ENCODE data around the gene BLTP3A.
"Not testable (repeated sequence)": the region's sequence is repeated elsewhere in the genome, so short reads cannot be mapped to it uniquely, and the experiment has no call there.

BLTP3A gene

DNA sequence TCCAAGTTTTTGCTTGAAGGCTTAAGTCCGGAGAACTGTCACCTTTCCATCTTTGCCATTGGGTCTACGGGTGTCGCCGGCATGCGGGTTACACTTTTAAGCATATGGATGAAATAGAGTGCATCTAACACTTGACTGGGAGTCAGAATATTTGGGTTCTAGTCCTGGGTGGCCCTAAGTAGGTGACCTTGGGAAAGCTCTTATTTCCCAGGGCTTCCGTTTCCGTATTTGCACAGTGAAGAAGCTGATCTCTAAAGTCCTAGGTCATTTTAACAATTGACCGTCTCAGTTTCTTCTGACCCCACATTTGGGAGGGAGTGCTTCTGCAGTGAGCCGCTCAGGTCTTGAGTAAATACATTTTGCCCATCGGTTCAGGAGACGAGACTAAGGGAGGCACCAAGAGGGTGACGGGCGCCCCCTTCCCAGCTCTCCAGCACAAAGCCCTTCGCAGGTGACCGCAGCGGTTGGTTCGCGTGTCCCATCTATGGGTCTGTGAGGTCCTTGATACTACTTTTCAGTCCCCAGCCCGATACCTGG, 651 bp upstream of the BLTP3A start:
- peak; percentile 32 for DNase-seq (ENCODE audit: low spot score)

DNA sequence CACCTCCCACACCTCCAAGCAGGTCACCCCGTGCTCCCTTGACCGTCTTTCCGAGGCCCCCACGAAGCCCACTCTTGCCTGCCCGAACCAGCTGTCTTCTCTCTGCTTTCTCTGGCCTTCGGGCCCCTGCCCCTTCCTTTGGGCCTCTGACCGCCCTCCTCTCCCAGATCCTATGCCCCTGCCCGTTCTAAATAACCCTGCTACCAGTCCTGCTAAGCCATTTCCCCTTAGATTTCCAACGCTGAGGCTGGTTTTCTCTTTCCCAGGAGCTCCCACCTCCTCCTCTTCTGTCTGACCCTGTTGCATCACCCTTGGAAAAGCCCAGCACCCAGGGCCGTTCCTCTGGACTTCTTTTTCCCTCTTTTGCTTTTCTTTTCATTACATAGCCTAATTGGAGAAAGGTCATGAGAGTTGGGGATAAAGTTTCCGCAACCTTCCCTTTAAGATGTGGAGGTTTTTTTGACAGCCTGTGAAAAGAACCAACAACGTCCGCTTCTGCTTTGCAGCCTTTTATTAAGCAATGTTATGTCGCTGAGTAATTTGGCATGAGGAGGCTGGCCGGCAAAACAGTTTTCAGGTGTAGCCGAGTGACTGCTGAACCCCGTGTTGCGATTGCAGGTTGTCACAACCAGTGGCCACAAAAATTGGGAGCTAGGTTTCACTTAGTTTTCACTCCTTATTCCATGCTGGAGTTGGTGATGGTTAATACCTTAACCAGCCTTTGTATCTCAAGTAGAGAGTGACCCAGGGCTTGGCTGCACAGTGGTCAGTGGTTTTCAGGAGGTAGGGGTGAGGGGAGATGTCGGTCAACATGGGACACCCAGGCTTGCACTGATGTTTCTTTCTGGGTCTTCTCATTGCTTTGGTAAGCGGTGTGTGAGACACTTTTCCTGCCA, 970 bp downstream of the BLTP3A start:
- peak; percentile 3 for DNase-seq (ENCODE audit: low spot score)

DNA sequence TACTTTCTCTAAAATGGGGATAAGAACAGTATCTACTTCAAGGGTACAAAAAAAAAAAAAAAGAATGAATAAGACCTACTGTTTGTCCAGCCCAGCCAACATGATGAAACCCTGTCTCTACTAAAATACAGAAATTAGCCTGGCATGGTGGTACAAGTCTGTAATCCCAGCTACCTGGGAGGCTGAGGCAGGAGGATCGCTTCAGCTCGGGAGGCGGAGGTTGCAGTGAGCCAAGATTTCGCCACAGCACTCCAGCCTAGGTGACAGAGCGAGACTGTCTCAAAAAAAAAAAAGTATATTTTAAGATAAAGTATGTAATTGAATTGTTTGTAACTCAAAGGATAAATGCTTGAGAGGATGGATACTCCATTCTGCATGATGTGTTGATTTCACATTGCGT, 2.0 kb downstream of the BLTP3A start:
- no peak for DNase-seq (ENCODE audit: low spot score)

DNA sequence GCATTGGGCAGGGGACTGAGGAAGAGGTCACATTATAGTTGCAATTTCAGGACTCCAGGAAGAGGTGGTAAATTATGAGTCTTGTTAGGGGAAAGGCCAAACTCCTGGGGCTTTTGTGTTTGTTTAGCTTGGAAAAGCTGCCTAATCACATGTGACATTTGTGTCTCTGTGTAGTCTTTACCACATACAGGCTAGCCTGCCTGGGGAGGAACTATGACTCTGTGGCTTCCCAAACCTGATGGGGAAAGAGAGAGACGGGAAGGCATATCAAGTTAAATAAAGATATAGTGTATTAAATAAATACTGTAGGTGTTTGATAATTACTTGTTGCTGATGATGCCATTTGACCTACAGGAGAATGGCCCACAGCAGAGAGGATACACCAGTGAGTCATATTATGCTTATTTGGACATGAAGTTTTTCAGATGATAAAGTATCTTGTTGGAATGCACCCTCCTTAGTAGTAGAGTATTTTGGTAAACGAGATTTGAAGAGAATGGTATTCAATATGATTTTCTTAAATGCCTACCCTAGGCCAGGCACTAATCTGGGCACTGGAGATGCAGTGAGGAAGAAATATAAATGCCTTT, 4.0 kb downstream of the BLTP3A start:
- no peak for DNase-seq (ENCODE audit: low spot score)

DNA sequence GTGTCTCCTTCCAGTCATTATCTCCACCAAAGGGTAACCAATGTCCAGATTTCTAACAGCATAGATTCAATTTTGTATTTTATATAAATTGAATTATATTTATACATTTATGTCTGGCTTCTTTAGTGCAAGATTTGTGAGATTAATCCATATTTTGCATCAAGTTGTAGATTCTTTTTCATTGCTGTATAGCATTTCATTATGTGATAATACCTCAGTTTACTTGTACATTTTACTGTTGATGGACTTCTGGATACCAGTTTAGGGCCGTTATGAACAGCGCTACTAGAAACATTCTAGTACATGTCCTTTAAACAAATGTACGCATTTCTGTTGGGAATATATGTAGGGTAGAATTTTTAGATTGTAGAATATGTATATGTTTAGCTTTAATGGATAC, 6.2 kb downstream of the BLTP3A start:
- no peak for DNase-seq (ENCODE audit: low spot score)

DNA sequence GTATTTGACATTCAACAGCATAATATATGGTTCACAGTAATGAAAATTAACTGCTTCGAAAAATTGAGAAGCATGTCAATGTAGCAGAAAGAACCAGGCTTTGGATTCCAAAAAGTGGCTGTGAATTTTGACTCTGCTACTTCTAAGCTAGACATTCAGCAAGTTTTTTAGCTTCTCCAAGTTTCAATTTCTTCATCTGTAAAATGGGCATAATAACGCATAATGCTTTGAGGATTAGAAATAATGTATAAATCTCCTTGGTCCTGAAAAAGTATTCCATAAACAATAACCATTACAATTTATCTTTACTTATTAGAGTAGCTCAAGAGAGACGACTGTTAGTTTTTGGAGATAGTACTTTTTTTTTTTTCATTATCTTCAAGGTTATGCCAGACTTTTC, 7.7 kb downstream of the BLTP3A start:
- DNase-seq (ENCODE audit: low spot score), result no peak

DNA sequence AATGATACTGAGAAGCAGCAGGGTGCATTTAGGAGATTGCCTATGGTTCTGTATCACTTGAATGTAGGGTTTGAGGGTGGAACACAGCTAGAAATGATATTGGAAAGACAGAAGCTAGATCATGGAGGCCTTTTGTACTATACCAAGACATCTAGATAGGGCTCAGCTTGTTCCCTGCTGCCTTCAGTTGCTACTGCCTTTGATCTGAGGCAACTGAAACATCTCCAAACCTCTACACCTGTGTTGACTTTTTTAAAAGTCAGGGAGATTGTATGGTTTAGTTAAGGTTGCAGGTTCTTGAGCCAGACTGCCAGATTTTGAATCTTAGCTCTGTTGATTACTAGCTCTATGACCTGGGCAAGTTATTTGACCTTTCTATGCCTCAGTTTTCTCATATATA, 12.7 kb downstream of the BLTP3A start:
- no peak for DNase-seq (ENCODE audit: low spot score)

DNA sequence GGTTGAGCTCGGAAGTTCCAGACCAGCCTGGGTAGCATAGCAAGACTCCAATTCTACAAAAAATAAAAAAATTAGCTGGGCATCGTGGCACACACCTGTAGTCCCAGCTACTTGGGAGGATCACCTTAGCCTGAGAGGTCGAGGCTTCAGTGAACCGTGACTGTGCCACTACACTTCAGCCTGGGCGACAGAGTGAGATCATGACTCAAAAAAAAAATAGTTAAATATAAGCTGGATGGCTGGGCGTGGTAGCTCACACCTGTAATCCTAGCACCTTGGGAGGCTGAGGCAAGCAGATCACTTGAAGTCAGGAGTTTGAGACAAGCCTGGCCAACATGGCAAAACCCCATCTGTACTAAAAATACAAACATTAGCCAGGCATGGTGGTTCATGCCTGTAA, 13.2 kb downstream of the BLTP3A start:
- not testable (repeated sequence) for DNase-seq (ENCODE audit: low spot score)

DNA sequence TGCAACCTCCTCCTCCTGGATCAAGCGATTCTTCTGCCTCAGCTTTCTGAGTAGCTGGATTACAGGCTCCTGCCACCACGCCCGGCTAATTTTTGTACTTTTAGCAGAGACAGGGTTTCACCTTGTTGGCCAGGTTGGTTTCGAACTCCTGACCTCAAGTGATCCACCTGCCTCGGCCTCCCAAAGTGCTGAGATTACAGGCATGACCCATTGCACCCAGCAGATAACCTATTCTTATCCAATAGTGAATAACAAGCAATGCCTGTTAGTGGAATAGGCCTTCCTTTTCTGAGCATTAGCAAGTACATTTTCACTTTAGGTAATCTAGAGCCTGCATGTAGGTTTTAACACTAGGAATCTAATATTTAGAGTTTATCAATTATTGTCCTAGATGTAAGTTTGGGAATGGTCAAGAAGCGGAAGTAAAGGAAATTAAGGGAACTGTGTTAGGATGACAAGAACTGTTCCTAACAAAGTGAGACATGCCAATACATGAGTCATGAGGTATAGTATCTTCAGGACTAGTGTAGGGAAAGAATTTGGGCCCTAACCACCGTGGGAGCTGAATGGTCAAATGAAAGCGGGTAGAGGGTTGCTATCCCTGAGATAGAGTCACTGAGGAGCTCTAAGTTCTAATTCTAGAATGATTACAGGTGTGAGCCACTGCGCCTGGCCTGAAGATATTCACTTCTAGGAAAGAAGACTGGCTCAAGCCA, 15.0 kb downstream of the BLTP3A start:
- DNase-seq (ENCODE audit: low spot score), result no peak

DNA sequence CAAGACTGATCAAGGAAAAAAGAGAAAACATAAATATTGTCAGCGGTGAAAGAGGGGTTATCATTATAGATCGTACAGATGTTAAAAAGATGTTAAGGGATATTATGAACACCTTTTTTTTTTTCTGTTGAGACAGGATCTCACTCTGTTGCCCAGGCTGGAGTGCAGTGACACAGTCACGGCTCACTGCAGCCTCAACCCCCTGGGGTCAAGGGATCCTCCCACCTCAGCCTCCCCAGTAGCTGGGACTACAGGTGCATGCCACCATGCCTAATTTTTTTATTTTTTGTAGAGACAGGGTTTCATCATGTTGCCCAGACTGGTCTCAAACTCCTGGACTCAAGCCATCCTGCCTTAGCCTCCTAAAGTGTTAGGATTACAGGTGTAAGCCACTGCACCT, 16.6 kb downstream of the BLTP3A start:
- not testable (repeated sequence) for DNase-seq (ENCODE audit: low spot score)

DNA sequence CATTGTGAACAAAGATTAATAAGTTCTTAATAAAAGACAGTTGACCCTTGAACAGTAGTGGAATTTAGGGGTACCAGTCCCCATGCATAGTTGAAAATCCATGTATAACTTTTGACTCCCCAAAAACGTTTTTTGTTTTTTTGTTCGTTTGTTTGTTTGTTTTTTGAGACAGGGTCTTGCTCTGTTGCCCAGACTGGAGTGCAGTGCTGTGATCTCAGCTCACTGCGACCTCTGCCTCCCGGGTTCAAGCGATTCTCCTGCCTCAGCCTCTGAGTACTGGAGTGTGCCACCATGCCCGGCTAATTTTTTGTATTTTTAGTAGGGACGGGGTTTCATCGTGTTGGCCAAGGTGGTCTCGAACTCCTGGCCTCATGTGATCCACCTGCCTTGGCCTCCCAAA, 17.5 kb downstream of the BLTP3A start:
- not testable (repeated sequence) for DNase-seq (ENCODE audit: low spot score)

DNA sequence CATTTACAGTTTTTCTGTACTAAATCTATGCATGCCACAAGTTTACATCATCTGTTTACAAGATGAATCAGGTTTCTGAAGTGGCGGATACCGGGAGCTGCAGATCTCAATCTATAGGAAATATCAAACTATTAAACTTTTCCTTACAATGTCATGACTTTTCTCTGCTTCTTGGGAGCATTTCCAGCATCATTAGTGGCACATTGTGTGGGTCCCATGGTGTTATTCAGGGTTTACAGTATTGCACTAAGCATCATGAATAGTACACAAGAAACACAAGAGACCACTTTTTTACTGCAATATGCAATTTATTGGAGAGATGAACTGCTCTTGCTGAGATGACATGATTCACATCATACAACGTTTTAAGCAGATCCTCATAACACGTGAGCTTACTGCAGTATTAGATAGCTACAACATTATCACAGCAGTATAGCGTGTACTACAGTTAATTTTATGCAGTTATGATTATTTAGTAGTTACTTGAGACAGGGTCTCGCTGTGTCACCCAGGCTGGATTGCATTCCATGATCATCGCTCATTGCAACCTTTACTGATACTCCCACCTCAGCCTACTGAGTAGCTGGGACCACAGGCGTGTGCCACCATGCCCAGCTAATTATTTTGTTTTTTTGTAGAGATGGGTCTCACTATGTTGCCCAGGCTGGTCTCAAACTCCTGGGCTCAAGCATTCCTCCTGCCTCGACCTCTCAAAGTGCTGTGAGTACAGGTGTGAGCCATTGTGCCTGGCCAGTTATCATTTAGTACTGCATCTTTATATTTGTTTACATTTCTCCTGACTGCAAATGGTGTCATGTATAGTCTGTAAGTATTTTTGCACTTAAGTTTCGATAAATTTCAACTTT, 18.4 kb downstream of the BLTP3A start:
- no peak for DNase-seq (ENCODE audit: low spot score)

DNA sequence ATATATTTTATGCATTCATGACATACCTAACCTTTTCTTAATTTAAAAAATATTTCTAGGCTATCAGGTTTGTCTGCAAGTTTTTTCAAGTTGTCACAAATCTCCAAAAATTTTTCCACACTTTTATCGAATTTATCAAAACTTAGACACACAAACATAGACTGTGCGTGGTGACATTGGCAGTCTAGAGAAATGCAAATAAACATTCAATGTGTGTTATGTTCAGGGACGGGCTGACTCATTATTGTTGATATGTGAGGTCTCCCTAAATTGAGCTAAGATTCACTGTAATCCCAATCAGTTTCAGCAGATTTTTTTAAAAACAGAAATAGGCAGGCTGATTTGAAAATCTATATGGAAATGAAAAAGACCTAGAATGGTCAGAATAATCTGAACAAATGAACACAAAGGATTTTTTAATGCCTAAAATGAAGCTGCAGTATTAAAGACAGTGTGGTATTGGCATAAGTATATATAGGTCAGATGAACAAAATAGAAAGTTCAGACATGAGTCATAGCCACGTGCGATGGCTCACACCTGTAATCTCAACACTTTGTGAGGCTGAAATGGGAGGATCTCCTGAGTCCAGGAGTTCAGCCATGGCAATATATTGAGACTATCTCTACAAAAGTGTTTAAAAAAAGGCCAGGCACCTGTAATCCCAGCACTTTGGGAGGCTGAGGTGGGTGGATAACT, 19.2 kb downstream of the BLTP3A start:
- no peak for DNase-seq (ENCODE audit: low spot score)

DNA sequence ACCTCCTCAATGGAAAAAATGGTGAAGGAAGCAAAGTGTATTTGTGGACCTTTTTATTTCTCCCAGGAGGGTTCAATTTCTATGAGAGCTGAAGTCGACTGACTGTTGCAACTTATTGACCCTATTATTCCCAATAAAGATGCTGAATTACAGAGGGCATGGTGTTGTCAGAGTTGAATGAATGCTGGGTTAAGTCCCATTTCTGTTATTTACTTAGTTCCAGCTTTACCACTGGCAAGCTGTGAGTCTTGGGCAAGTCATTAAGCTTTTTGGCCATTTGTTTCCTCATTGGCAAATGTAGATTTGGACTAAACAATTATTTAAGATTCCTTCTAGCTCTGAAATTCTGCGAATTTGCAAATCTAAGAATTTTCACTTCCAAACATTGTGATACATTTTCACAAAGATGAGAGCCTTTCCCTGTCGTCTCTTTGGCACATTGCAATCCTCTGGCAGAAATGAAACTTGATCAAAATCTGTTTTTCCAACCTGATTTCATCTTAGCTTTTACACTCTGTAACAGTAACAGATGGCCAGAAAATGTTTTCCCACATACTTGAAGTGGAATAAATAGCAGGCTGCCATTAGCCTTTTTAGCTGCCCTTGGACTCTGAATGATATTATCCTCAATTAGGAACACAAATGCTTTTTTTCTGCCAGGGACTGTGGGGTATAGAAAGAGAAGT, 21.3 kb downstream of the BLTP3A start:
- DNase-seq (ENCODE audit: low spot score), result no peak

DNA sequence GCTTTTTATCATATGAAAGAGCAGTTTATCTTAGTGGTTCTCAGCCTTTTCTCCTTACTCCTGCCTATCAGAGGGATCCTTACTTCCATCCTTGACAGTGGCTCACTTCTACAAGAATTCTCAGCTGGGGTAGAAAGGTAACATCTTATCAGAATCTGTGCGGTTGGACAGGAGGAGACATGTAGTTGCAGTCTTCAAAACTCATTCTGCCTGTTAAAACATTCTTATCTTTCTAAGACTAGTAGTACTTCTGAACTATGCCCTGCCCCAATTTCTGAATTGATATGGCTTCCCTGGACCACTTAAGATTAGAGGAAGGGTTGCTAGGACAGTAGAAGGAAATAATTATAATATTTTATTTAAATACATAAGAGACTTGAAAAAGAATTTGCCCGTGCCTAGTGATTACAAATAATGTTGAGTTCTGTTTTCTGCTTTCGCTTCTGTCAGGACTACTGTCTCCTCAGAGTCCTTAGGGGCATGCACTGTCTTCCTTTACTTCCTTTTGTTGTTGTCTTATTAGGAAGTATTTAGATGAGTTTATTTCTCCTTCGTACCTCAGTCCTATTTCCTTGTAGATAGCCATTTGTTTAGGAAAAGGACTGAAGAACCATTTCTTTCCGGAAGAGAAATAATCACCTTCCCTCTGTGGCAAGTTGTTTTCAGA, 24.9 kb downstream of the BLTP3A start:
- no peak for DNase-seq (ENCODE audit: low spot score)

DNA sequence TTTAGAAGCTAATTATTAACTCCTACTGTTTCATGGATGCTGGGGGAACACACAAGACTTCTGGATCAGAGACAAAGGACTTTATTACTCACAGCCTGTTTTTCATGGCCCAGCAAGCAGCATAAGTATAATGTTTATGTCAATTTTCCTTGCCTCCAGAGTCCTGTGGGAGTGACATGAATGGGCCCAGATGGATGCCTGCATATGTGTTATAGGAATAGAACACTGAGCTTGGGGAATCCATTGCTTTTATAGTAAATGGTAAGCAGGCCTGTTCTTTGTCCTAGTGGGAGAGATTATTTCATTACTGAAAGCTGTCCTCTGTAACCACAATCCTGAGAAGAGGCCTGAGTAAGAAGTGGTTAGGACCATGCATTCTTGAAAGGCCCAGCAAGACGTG, 25.6 kb downstream of the BLTP3A start:
- no peak for DNase-seq (ENCODE audit: low spot score)

DNA sequence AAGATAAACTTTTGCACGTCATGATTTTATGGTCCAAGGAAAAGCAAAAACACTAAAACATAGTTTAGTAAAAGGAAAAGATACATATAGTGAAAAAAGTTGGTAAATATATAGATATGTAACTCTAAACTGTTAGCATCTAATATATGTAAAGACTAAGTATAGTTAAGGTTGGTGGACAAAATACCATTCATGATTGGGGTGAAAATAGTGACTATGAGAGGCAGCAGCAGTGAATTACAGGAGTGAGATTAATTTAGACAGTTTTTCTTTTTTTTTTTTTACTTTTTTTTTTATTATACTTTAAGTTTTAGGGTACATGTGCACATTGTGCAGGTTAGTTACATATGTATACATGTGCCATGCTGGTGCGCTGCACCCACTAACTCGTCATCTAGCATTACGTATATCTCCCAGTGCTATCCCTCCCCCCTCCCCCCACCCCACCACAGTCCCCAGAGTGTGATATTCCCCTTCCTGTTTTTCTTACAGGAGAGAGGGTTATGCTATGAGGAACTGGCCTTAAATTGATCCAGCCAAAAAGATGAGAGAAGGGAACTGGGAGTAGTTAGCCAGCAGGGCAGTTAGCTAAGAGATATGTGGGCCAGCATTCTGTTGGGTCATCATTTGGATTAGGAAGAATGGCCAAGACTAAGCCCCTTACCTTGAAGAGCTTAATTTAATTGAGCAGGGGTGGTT, 27.1 kb downstream of the BLTP3A start:
- not testable (repeated sequence) for DNase-seq (ENCODE audit: low spot score)

DNA sequence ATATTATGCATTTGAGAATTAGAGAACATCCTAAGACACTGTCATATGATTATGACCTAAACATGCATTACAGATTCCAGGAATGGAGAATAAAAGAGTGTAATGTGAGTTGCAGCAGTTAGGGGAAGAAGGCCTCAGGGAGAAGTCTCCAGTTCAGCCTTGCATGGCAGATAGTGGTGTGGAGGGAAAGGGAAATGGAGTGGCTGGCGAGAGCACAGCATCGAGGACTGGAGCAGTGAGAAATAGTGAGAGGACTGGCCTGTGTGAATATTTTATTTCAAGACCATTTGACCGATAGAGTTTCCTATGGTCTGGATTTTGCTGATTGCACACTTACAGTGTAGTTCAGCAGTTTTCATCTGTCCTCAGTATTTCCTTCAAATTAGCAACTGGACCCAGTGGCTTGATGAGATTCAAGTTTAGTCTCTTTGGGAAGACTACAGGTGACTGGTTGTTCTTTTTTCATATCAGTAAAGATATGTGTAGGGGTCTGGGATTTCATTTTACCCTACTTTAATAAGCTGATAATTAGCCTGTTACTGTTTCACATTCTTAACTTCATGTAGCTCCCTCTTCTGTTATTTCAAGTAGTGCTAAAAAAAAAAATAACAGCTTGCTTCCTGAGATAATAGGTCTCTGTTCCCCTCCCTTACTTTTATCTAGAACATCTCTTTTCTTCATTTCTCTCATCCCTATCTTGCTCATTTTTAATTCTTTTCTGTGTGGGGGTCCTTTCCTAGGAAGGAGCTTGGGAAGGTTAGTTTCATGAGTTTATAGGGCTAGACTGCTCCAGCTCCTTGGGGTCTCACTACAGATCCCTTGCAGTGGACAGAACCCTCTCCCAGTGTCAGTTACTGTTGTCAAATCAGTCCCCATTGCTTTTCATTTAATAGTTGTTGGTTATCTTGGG, 27.9 kb downstream of the BLTP3A start:
- no peak for DNase-seq (ENCODE audit: low spot score)
